GM10266 (cell line): ENCODE results near the gene AADAC.

Source experiments
- DNase-seq: peaks from one replicate; pipeline ENCODE4 v3.0.0; 2012; ENCODE audit errors: extremely low spot score
- TF ChIP-seq, protein P1 (sequence below): IDR thresholded peaks from 2 replicates; pipeline ENCODE4 v1.5.1; 2012; ENCODE audit warnings: mild to moderate bottlenecking, low read depth; ENCODE audit not compliant: control insufficient read depth, insufficient read depth; ENCODE audit errors: missing control alignments

The AADAC gene

DNA sequence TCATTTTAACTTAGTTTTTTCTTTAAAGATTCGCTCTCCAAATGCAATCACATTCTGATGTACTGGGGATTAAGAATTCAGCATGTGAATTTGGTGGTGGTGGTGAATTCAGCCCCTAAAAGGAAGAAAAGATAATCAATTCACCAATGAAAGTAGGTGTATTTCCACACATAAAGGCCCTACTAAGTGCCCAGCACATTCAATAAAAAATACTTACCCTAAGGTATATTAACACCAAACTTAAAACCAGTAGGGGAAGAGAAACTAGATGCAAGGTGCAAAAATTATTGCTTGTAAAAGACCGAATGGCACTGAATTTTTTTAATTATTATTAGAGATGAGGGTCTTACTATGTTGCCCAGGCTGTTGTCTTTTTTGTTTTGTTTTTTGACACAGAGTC lies 42.7 kb downstream of the AADAC start:
- DNase-seq, result no peak
- TF ChIP-seq, protein P1, sequence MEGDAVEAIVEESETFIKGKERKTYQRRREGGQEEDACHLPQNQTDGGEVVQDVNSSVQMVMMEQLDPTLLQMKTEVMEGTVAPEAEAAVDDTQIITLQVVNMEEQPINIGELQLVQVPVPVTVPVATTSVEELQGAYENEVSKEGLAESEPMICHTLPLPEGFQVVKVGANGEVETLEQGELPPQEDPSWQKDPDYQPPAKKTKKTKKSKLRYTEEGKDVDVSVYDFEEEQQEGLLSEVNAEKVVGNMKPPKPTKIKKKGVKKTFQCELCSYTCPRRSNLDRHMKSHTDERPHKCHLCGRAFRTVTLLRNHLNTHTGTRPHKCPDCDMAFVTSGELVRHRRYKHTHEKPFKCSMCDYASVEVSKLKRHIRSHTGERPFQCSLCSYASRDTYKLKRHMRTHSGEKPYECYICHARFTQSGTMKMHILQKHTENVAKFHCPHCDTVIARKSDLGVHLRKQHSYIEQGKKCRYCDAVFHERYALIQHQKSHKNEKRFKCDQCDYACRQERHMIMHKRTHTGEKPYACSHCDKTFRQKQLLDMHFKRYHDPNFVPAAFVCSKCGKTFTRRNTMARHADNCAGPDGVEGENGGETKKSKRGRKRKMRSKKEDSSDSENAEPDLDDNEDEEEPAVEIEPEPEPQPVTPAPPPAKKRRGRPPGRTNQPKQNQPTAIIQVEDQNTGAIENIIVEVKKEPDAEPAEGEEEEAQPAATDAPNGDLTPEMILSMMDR, result no peak

DNA sequence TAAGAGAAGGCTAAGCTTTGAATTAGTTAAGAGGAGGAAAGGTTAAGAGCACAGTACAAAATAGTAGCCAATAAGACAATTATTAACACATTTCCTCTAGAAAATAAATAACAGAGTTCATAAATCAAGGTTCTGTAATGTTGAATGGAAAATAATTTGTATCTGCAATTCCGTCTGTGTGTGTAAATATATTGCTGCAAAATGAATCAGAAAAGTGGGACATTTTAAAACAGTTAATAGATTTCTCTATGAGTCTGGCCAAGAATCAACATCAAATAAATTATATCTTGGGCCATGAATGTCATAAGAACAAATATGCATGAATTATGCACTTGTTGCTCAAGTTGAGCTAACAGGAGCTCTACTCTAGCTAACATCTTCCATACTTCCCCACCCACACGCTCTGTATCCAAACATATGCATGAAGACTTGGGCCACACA lies 45.3 kb downstream of the AADAC start:
- DNase-seq, result no peak
- TF ChIP-seq, protein P1, result no peak

GRCh38 chr3:151859905-151860304 lies 46.0 kb downstream of the AADAC start:
- TF ChIP-seq, protein P1, result no peak
- no peak for DNase-seq

- TF ChIP-seq, protein P1, result no peak
- no peak for DNase-seq
Measured at GRCh38 chr3:151863611-151864010, 49.7 kb downstream of the AADAC start.

DNA sequence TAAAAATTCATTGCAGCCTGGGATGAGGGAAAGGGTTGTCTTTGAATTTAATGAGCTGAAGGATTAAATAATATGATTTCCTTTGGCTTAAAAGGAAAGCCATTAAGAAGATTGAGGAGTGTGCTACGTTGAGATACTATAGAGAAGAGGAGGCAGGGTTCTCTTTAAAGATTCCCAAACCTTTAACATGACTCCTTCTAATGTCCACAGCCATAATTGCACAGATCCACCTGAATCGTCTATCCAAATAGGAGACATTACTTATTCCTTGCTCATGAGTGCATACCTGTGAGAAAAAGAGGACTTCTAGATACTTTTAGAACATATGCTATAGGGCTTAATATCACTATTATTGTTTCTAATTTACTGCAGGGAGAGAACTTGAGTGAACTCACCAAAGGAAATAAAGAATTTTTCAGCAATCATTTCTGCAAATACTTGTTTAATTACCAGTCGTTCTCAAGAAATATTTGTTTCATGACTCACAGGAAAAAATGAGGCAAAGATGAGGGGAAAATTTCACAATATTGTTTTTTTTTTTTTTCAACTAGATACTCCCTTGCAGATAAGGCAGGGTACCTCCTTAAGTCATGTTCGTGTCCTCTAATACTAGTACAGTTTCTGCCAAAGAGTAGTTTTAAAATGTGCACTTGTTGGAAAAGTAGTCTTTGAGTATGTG lies 50.6 kb downstream of the AADAC start:
- no peak for DNase-seq
- TF ChIP-seq, protein P1, result no peak

DNA sequence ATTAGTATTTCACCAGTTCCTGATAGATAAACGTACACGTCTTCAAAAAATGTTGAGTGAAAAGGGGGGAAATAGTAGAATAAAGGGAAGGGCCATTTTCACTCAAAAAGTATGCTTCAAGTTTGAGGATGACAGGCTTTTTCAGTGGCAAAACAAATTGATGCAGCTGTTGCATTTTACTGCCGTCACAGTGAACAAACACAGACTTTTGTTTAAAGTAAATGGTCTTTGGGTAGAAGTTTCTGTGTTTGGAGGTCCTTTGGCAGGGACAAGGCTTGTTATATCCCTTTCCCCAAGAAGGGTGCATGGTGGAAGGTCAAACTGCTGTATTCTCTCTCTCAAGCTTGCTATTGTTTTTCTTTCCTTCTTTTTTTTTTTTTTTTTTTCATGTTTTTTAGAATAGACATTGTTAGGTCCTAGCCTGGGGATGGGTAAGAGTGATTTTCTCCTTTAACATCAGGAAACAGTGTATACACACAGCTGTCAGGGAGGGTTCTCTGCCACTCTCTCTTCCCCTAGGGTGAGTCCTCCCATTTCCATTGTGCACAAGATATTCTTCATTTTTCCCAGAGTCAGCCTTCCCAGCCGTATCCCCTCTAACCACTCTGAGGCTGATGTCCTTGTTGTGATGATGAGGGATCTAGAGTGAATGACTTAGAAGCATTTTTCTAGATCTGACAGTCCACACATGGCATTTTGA lies 52.9 kb downstream of the AADAC start:
- DNase-seq, result no peak
- TF ChIP-seq, protein P1, result no peak

DNA sequence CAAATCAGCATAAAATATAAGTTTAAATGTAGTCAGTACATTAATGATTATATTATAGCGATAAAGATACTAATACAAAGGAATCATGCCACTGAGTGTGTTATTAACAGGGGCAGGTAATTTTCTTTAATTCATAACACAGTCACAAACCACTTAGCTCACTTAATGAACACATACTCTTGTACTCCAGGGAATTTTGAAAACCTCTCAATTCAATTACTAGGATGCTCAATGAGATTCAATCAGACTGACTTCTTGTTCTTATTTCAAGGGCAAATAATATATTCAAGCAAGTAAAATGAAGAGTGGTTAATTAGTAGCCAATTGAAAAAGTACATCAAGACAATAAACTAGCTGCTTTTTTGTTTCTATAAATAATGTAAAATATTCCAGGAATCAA lies 53.8 kb downstream of the AADAC start:
- DNase-seq, result no peak
- TF ChIP-seq, protein P1, result no peak
